Thoracic aorta (tissue), 2 donors: Measurements from ENCODE around the gene ARL4A. TPM values are rescaled to one million over a fixed set of nuclear protein-coding genes. Genes with fewer than 3 reads are reported as not detected.

ENCODE experiments used
- ATAC-seq: fragments of 150-250 bp; one replicate; pipeline ENCODE4 v1.8.0; 2017; ENCODE audit warnings: low read depth; ENCODE audit not compliant: insufficient number of reproducible peaks, low FRiP score
- DNase-seq: peaks from one replicate; pipeline ENCODE4 v3.0.0-alpha.2; 2020; ENCODE audit warnings: low spot score
- H3K27ac ChIP-seq, 2 donors: fragments of 200-600 bp; sonication (generic); 1 replicate in 1 of 2; 2 replicates in 1 of 2; pipeline ENCODE4 v1.5.1; 2016; ENCODE audit warnings: mild to moderate bottlenecking in 2 of 2, moderate library complexity in 2 of 2
- H3K27me3 ChIP-seq: fragments of 200-600 bp; sonication (generic); replicated peaks from 2 replicates; pipeline ENCODE4 v1.6.0; 2016; ENCODE audit warnings: mild to moderate bottlenecking; ENCODE audit not compliant: insufficient read depth
- H3K36me3 ChIP-seq: fragments of 200-600 bp; sonication (generic); one replicate; pipeline ENCODE4 v1.5.1; 2016
- H3K4me1 ChIP-seq, 2 donors: fragments of 200-600 bp; sonication (generic); 1 replicate in 1 of 2; 2 replicates in 1 of 2; pipeline versions ENCODE4 v1.5.1 to v1.6.0; 2016; ENCODE audit warnings: low read depth in 2 of 2, mild to moderate bottlenecking in 1 of 2; ENCODE audit not compliant: control insufficient read depth in 1 of 2
- H3K4me3 ChIP-seq: fragments of 200-600 bp; sonication (generic); 2 replicates; pipeline ENCODE4 v1.5.1; 2016; ENCODE audit warnings: mild to moderate bottlenecking
- H3K9me3 ChIP-seq: fragments of 200-600 bp; sonication (generic); 2 replicates; pipeline ENCODE4 v1.5.1; 2016
- total RNA-seq, 2 donors: library from RNA; depleted of rRNA; stranded (reverse); fragments of >200 nt; gene quantifications; one replicate each; pipeline versions ENCODE4 v1.1.0 to v1.2.3, GENCODE V29; 2016
- TF ChIP-seq, protein P1 (sequence below): fragments of 200-600 bp; sonication (generic); IDR thresholded peaks from one replicate; pipeline ENCODE4 v1.5.1; 2019; ENCODE audit warnings: antibody characterized with exemption

The ARL4A gene
- total RNA-seq, 2 donors from 2014 or later: 13.1 to 21.0 TPM

DNA sequence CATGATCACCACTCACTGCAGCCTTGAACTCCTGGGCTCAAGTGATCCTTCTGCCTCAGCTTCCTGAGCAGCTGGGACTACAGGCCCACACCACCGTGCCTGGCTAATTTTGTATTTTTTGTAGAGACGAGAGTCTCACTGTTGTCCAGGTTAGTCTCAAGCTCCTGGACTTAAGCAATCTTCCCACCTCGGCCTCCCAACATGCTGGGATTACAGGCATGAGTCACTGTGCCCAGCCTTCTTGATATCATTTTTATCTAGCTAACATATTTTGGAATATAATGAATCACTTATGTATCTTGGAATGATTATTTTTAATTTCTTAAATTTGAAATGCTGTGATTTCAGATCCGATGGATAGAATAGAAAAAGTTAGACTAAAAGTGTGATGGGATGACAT, 18.4 kb downstream of the ARL4A start:
- Histone ChIP-seq H3K27ac (no peak overlapping the region), H3K9me3 (peaks cover 3% of the 10 kb centered on the region), H3K4me1 (no peaks in the 10 kb centered on the region), H3K36me3 (no peaks in the 10 kb centered on the region), H3K27me3 (no peaks in the 10 kb centered on the region), H3K4me3 (no peak overlapping the region)
- no peak for ATAC-seq
- TF ChIP-seq, protein P1, sequence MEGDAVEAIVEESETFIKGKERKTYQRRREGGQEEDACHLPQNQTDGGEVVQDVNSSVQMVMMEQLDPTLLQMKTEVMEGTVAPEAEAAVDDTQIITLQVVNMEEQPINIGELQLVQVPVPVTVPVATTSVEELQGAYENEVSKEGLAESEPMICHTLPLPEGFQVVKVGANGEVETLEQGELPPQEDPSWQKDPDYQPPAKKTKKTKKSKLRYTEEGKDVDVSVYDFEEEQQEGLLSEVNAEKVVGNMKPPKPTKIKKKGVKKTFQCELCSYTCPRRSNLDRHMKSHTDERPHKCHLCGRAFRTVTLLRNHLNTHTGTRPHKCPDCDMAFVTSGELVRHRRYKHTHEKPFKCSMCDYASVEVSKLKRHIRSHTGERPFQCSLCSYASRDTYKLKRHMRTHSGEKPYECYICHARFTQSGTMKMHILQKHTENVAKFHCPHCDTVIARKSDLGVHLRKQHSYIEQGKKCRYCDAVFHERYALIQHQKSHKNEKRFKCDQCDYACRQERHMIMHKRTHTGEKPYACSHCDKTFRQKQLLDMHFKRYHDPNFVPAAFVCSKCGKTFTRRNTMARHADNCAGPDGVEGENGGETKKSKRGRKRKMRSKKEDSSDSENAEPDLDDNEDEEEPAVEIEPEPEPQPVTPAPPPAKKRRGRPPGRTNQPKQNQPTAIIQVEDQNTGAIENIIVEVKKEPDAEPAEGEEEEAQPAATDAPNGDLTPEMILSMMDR: no peak
- DNase-seq: no peak

GRCh38 chr7:12706900-12707536, 19.6 kb downstream of the ARL4A start:
- Histone ChIP-seq H3K27me3 (no peaks in the 10 kb centered on the region), H3K4me1 (no peaks in the 10 kb centered on the region), H3K9me3 (no peaks in the 10 kb centered on the region), H3K36me3 (no peaks in the 10 kb centered on the region), H3K27ac (no peak overlapping the region), H3K4me3 (no peak overlapping the region)
- TF ChIP-seq, protein P1: no peak
- ATAC-seq (no peak), DNase-seq (no peak)

DNA sequence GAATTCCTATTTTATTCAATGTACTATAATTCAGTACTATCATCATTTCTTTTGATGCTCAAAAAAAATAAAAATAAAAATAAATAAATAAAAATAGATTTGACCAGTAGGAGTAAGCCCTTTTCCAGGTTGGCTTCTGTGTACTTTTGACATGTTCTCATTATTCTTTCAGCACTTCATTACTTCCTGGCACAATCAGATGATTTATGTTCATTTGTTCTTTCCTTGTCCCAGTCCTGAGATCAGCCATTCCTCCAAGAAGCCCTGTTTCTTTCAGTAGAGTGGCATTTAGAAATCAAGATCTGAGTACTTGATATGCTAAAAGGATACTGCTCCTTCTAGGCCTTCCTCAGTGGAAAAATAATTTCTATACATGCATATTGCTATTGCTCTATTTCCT, 20.9 kb downstream of the ARL4A start:
- no peak overlapping the region for H3K27ac ChIP-seq
- no peak for DNase-seq
- no peak for ATAC-seq
- H3K9me3 ChIP-seq: no peaks in the 10 kb centered on the region
- no peaks in the 10 kb centered on the region for H3K36me3 ChIP-seq
- TF ChIP-seq, protein P1: no peak
- H3K4me1 ChIP-seq: no peaks in the 10 kb centered on the region
- no peak overlapping the region for H3K4me3 ChIP-seq
- no peaks in the 10 kb centered on the region for H3K27me3 ChIP-seq

DNA sequence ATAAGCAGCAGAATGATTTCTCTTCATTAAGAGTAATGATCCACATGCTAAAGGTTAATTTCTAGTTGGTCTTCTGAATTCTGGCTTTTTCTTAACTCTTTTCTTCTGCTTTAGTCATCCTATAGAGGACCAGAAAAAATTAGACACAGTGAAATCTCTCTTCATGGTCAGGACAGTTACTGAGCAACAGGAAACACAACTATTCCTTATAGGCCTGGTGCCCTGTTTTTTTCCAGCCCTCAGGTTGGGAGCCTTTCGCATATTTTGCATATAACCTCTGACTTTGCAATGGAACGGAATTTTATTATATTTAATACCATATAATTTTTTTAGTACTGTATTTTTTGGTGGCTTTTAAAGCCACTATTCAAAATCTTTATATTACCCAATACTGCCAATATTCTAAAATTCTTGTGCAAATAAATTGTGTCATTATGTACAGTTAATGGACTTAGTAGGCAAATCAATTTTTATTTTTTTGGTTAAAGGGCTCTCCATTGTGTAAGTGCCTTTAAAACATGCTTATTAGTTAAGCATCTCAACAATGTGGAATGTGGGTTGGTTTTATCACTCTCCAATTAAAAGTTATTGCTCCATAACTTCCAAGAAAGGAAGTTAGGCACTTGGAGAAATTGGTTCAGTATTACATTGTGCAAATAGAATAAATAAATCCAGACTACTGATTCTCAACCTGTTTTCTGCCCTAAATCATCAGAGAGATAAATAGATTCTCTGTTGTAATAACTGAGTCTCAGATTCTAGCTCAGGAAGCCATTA, 22.5 kb downstream of the ARL4A start:
- ATAC-seq (no peak), DNase-seq (no peak)
- no peaks in the 10 kb centered on the region for H3K36me3 ChIP-seq
- H3K27ac ChIP-seq: no peak overlapping the region
- no peaks in the 10 kb centered on the region for H3K4me1 ChIP-seq
- no peaks in the 10 kb centered on the region for H3K27me3 ChIP-seq
- no peak overlapping the region for H3K4me3 ChIP-seq
- no peaks in the 10 kb centered on the region for H3K9me3 ChIP-seq
- TF ChIP-seq, protein P1: no peak

DNA sequence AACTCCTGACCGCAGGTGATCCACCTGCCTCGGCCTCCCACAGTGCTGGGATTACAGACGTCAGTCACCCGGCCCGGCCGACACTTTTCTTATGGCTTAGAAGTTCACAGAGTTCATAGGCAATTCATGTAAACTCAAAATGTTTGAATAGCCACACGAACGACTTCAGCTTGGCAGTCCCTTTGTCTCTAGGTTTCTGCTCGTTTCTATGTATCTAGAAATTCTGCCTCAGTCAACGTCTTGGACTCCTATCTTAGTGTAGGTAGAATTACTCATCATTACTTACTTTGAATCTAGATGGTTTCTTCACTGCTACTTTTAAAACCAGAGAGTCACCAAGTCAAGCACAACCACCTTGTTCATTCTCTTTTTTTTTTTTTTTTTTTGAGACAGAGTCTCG, 23.7 kb downstream of the ARL4A start:
- peaks cover 0 to 8% of the 10 kb centered on the region in 2 donors for H3K4me1 ChIP-seq

More for the DNA sequence above, 23.7 kb downstream of the ARL4A start:
- TF ChIP-seq, protein P1: no peak
- no peak overlapping the region for H3K4me3 ChIP-seq
- no peaks in the 10 kb centered on the region for H3K9me3 ChIP-seq
- no peak for ATAC-seq
- H3K27ac ChIP-seq: no peak overlapping the region
- DNase-seq: no peak
- H3K27me3 ChIP-seq: no peaks in the 10 kb centered on the region
- H3K36me3 ChIP-seq: no peaks in the 10 kb centered on the region
